ENCODE measurements around the gene GPAT3. TPM values are rescaled to one million over a fixed set of nuclear protein-coding genes. Genes with fewer than 3 reads are reported as not detected.
"Not testable (repeated sequence)": the region's sequence is repeated elsewhere in the genome, so short reads cannot be mapped to it uniquely, and the experiment has no call there.

GPAT3 gene
- total RNA-seq, 1 donor from 2014 or later, result 9.1 TPM

GRCh38 chr4:83563998-83564397, 28.1 kb downstream of the GPAT3 start:
- DNase-seq (ENCODE audit: low read depth), result no peak
- Histone ChIP-seq H3K4me3 (ENCODE audit: low read depth, low read length) (no peak overlapping the region), H3K36me3 (ENCODE audit: control insufficient read depth, insufficient read depth, low read length) (no peaks in the 10 kb centered on the region), H3K27me3 (ENCODE audit: control insufficient read depth, insufficient read depth, low read length) (no peaks in the 10 kb centered on the region)
- no peak for TF ChIP-seq CTCF (IDR thresholded peaks at IDR 0.05; ENCODE audit: insufficient read depth, low read length, poor library complexity, severe bottlenecking)

GRCh38 chr4:83568062-83568461, 32.2 kb downstream of the GPAT3 start:
- Histone ChIP-seq H3K4me3 (ENCODE audit: low read depth, low read length) (no peak overlapping the region), H3K27me3 (ENCODE audit: control insufficient read depth, insufficient read depth, low read length) (no peaks in the 10 kb centered on the region), H3K36me3 (ENCODE audit: control insufficient read depth, insufficient read depth, low read length) (no peaks in the 10 kb centered on the region)
- no peak for TF ChIP-seq CTCF (IDR thresholded peaks at IDR 0.05; ENCODE audit: insufficient read depth, low read length, poor library complexity, severe bottlenecking)
- DNase-seq (ENCODE audit: low read depth), result no peak

GRCh38 chr4:83569429-83569828, 33.5 kb downstream of the GPAT3 start:
- Histone ChIP-seq H3K4me3 (ENCODE audit: low read depth, low read length) (no peak overlapping the region), H3K27me3 (ENCODE audit: control insufficient read depth, insufficient read depth, low read length) (no peaks in the 10 kb centered on the region), H3K36me3 (ENCODE audit: control insufficient read depth, insufficient read depth, low read length) (no peaks in the 10 kb centered on the region)
- TF ChIP-seq CTCF (IDR thresholded peaks at IDR 0.05; ENCODE audit: insufficient read depth, low read length, poor library complexity, severe bottlenecking), result no peak
- DNase-seq (ENCODE audit: low read depth), result no peak

GRCh38 chr4:83569987-83570386, 34.1 kb downstream of the GPAT3 start:
- no peak for TF ChIP-seq CTCF (IDR thresholded peaks at IDR 0.05; ENCODE audit: insufficient read depth, low read length, poor library complexity, severe bottlenecking)
- no peak for DNase-seq (ENCODE audit: low read depth)
- H3K27me3 ChIP-seq (ENCODE audit: control insufficient read depth, insufficient read depth, low read length), result no peaks in the 10 kb centered on the region
- no peaks in the 10 kb centered on the region for H3K36me3 ChIP-seq (ENCODE audit: control insufficient read depth, insufficient read depth, low read length)
- no peak overlapping the region for H3K4me3 ChIP-seq (ENCODE audit: low read depth, low read length)

GRCh38 chr4:83572848-83573247, 36.9 kb downstream of the GPAT3 start:
- TF ChIP-seq CTCF (IDR thresholded peaks at IDR 0.05; ENCODE audit: insufficient read depth, low read length, poor library complexity, severe bottlenecking), result no peak
- no peak for DNase-seq (ENCODE audit: low read depth)
- H3K36me3 ChIP-seq (ENCODE audit: control insufficient read depth, insufficient read depth, low read length), result no peaks in the 10 kb centered on the region
- H3K27me3 ChIP-seq (ENCODE audit: control insufficient read depth, insufficient read depth, low read length), result no peaks in the 10 kb centered on the region
- no peak overlapping the region for H3K4me3 ChIP-seq (ENCODE audit: low read depth, low read length)

GRCh38 chr4:83574247-83574646, 38.3 kb downstream of the GPAT3 start:
- H3K4me3 ChIP-seq (ENCODE audit: low read depth, low read length), result no peak overlapping the region
- no peaks in the 10 kb centered on the region for H3K36me3 ChIP-seq (ENCODE audit: control insufficient read depth, insufficient read depth, low read length)
- no peak for TF ChIP-seq CTCF (IDR thresholded peaks at IDR 0.05; ENCODE audit: insufficient read depth, low read length, poor library complexity, severe bottlenecking)
- DNase-seq (ENCODE audit: low read depth), result no peak
- no peaks in the 10 kb centered on the region for H3K27me3 ChIP-seq (ENCODE audit: control insufficient read depth, insufficient read depth, low read length)

GRCh38 chr4:83576237-83576636, 40.3 kb downstream of the GPAT3 start:
- not testable (repeated sequence) for DNase-seq (ENCODE audit: low read depth); H3K4me3 ChIP-seq (ENCODE audit: low read depth, low read length); H3K36me3 ChIP-seq (ENCODE audit: control insufficient read depth, insufficient read depth, low read length); H3K27me3 ChIP-seq (ENCODE audit: control insufficient read depth, insufficient read depth, low read length)
